ENCODE measurements around the gene METRNL.

The METRNL gene

GRCh38 chr17:83085103-83085502 is 5.7 kb downstream of the METRNL start:
- TF ChIP-seq POLR2AphosphoS5 (IDR thresholded peaks at IDR 0.05; ENCODE audit: low read depth, low read length) (no peak), REST (IDR thresholded peaks at IDR 0.05; ENCODE audit: insufficient read depth in 1 of 2, low read depth in 2 of 2, low read length in 2 of 2) (no peak), FOXP2 (optimal IDR thresholded peaks at IDR 0.05; ENCODE audit: borderline replicate concordance, extremely low read depth, extremely low read length, insufficient read depth) (no peak), TAF1 (IDR thresholded peaks at IDR 0.05; ENCODE audit: borderline replicate concordance, insufficient read depth, low read length) (no peak), SIN3A (IDR thresholded peaks at IDR 0.05; ENCODE audit: borderline replicate concordance, insufficient read depth, low read length) (no peak)

DNA sequence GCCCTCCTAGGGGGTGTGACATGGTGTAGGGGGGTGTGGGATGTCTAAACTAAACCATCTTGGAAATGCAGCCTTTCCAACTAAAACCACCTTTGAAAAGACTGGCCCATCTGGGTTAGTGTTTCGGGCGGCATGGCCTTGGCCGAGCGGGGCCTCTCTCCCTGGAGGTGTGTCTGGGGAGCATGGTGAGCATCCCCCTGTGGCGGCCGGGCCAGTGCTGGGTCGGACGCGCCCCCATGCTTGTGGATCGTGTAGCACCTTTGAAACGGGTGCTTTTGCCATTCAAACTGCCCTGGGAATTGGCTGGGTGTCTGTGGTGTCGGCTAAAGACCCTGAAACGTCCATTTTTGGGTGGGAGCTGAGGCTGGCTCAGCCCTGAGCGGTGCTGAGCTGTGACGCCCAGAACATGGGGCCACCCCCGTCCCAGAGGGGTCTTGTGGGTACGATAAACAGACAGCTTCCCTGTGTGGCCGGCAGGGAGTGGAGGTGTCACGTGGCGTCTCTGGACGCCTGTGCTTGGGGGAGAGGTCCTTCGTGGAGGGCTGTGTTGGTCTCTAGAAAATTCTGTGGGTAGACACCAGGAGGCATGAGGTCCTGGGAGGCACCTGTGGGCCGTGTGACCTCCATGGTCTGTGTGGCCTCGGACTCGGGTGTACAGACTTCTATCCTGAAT is 6.3 kb downstream of the METRNL start:
- TF ChIP-seq FOXP2 (optimal IDR thresholded peaks at IDR 0.05; ENCODE audit: borderline replicate concordance, extremely low read depth, extremely low read length, insufficient read depth) (no peak), TAF1 (IDR thresholded peaks at IDR 0.05; ENCODE audit: borderline replicate concordance, insufficient read depth, low read length) (no peak), REST (IDR thresholded peaks at IDR 0.05; ENCODE audit: insufficient read depth in 1 of 2, low read depth in 2 of 2, low read length in 2 of 2) (no peak), SIN3A (IDR thresholded peaks at IDR 0.05; ENCODE audit: borderline replicate concordance, insufficient read depth, low read length) (no peak), POLR2AphosphoS5 (IDR thresholded peaks at IDR 0.05; ENCODE audit: low read depth, low read length) (no peak)

DNA sequence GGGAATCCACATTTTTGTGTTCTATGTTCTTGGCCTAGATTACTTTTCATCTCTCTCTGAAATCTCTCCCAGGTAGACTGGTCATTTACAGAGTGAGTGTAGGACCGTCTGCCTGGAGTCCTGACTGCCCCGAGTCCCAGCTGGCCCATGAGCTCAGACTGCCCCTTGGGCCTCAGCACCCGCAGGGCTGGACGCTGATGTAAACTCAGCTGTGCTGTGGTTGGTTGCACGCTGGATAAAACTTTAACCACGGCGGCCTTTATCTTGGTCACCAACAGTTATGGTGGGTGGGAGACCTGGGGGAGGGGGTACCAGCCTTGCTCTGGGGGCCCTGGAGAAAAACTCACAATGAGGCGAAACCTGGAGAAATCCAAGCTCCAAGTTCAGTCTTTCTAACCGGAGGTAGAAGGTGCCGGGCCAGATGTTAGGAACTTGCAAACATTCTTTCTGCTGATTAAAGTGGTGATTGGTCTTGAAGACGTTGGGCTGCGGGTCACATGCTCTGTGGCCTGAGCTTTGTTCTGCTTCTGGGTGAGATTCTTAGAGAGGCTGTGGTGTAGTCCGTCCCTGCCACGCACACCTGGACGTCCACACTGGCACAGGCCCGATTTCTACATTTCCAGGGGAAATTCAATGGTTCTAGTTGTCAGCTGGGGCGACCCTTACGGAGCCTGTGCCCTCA is 6.9 kb downstream of the METRNL start:
- TF ChIP-seq SIN3A (IDR thresholded peaks at IDR 0.05; ENCODE audit: borderline replicate concordance, insufficient read depth, low read length) (no peak), TAF1 (IDR thresholded peaks at IDR 0.05; ENCODE audit: borderline replicate concordance, insufficient read depth, low read length) (no peak), REST (IDR thresholded peaks at IDR 0.05; ENCODE audit: insufficient read depth in 1 of 2, low read depth in 2 of 2, low read length in 2 of 2) (no peak), POLR2AphosphoS5 (IDR thresholded peaks at IDR 0.05; ENCODE audit: low read depth, low read length) (no peak)

DNA sequence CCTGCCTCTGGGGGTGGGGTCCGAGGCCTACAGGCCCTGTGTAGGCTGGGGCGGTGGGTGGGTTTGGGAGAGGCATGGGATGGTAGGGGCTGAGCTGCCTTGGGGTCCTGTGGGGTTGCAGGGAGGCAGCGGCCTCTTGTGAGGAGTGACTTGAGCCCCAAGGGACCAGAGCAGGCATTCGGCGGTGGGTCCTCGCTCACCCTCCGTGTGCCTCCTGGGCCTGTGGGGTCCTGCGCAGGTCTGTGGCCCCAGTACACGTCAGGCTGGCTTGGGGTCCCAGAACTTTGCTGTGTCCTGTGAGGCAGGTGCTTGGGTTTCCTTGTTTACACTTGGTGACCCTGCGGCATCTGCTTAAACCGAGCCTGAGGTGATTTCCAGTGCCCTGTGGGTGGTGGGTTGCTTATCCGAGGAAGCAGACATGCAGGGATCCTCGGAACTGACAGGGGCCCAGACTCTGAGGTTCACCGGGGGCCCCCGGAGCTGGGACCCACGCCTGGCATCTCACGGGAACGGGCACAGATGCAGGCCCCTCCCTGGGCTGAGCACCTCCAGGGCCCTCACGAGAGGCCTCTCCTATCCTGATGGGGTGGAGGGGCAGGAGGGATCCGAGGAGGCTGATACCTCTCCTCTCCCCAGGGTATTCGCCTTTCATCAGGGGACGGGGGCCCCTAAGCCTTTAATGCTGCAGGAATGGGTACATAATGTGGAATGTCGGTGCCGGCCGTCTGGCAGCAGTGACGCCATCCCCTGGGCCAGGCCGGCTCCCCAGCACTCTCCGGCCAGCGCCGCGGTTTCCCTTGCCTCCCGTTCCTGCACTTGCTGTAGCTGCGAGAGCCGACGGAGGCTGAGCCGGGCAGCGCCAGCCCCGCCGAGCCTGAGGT is 7.7 kb downstream of the METRNL start:
- TF ChIP-seq TAF1 (IDR thresholded peaks at IDR 0.05; ENCODE audit: borderline replicate concordance, insufficient read depth, low read length) (no peak), POLR2AphosphoS5 (IDR thresholded peaks at IDR 0.05; ENCODE audit: low read depth, low read length) (no peak), REST (IDR thresholded peaks at IDR 0.05; ENCODE audit: insufficient read depth in 1 of 2, low read depth in 2 of 2, low read length in 2 of 2) (no peak), FOXP2 (optimal IDR thresholded peaks at IDR 0.05; ENCODE audit: borderline replicate concordance, extremely low read depth, extremely low read length, insufficient read depth) (no peak)
